Left kidney (tissue), 2 donors: ENCODE data around the gene MAEA. TPM values are rescaled to one million over a fixed set of nuclear protein-coding genes. Genes with fewer than 3 reads are reported as not detected.

Source experiments
- DNase-seq: peaks from one replicate; pipeline ENCODE4 v3.0.0-alpha.2; 2013
- polyA plus RNA-seq: library from polyadenylated mRNA; unstranded; fragments of 120-200 nt; gene quantifications from one replicate; pipeline ENCODE4 v1.2.1, GENCODE V29; 2013; ENCODE audit not compliant: insufficient read length

MAEA gene
- polyA plus RNA-seq, 1 donor, result 62.7 TPM

- peak; percentile 86 for DNase-seq
Observed at GRCh38 chr4:1249148-1249730, 40.5 kb upstream of the MAEA start.

GRCh38 chr4:1249731-1250526 lies 39.8 kb upstream of the MAEA start:
- no peak for DNase-seq

- DNase-seq, result no peak
Observed at GRCh38 chr4:1250527-1250812, 39.2 kb upstream of the MAEA start.

GRCh38 chr4:1250921-1251772 lies 38.5 kb upstream of the MAEA start:
- no peak for DNase-seq

- DNase-seq, result no peak
Observed at GRCh38 chr4:1251773-1252066, 38.0 kb upstream of the MAEA start.

- no peak for DNase-seq
Observed at GRCh38 chr4:1252928-1253492, 36.7 kb upstream of the MAEA start.

- no peak for DNase-seq
Observed at GRCh38 chr4:1253831-1254230, 35.9 kb upstream of the MAEA start.

- DNase-seq, result no peak
Observed at GRCh38 chr4:1255151-1255550, 34.5 kb upstream of the MAEA start.

GRCh38 chr4:1255699-1256098 lies 34.0 kb upstream of the MAEA start:
- no peak for DNase-seq

- no peak for DNase-seq
Observed at GRCh38 chr4:1258457-1258856, 31.2 kb upstream of the MAEA start.

GRCh38 chr4:1259966-1260365 lies 29.7 kb upstream of the MAEA start:
- no peak for DNase-seq

- no peak for DNase-seq
Observed at GRCh38 chr4:1260418-1261106, 29.1 kb upstream of the MAEA start.

- no peak for DNase-seq
Observed at GRCh38 chr4:1261107-1261928, 28.4 kb upstream of the MAEA start.

- DNase-seq, result no peak
Observed at GRCh38 chr4:1264942-1265341, 24.7 kb upstream of the MAEA start.

GRCh38 chr4:1265351-1265750 lies 24.3 kb upstream of the MAEA start:
- DNase-seq, result no peak

GRCh38 chr4:1266881-1267763 lies 22.6 kb upstream of the MAEA start:
- no peak for DNase-seq

- DNase-seq, result no peak
Observed at GRCh38 chr4:1269209-1269608, 20.5 kb upstream of the MAEA start.

GRCh38 chr4:1271686-1272085 lies 18.0 kb upstream of the MAEA start:
- DNase-seq, result no peak

GRCh38 chr4:1274871-1275270 lies 14.8 kb upstream of the MAEA start:
- DNase-seq, result no peak

- DNase-seq, result no peak
Observed at GRCh38 chr4:1276984-1277383, 12.7 kb upstream of the MAEA start.
